CD4-positive, alpha-beta T cell treated with Interleukin-2 at 100 ng/mL for 4 hours (primary cell): Measurements from ENCODE around the gene SUV39H1.
A peak's percentile ranks its signal among the peaks of the same experiment; 100 is the strongest.
"Not testable (repeated sequence)": the region's sequence is repeated elsewhere in the genome, so short reads cannot be mapped to it uniquely, and the experiment has no call there.

Experiments used
- DNase-seq: peaks from one replicate; pipeline ENCODE4 v3.0.0-alpha.2; 2020; ENCODE audit warnings: low spot score

The SUV39H1 gene, protein sequence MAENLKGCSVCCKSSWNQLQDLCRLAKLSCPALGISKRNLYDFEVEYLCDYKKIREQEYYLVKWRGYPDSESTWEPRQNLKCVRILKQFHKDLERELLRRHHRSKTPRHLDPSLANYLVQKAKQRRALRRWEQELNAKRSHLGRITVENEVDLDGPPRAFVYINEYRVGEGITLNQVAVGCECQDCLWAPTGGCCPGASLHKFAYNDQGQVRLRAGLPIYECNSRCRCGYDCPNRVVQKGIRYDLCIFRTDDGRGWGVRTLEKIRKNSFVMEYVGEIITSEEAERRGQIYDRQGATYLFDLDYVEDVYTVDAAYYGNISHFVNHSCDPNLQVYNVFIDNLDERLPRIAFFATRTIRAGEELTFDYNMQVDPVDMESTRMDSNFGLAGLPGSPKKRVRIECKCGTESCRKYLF

DNA sequence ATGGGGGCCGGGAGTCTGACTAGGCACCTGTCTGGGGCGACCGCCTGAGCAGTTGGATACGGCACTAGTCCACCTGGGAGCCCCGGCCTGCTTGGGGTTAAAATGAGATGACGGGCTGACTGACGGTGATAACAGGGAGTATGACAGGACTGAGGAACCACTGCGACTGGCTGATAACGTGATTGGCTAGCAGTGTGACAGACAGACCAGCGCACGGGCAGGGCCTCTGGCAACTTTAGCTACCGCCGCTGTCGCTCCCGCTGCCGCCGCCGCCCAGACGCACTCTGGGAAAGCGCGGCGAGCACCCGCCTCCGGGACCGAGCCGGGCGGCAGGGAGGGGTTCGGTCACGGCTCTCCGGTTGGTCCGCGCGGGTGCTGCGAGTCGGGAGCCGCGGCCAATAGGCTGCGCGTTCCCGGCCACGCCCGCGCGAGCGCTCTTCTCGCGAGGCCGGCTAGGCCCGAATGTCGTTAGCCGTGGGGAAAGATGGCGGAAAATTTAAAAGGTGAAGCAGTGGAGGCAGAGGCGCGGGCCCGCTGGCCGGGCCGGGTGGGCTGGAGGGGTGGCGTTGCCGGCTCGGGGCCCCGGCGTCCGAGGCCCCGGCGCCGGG lies at the start of gene SUV39H1:
Gene SUV39H1 (plus strand): TSS at position 434 of the 608 bp plus-strand sequence. CDS start 51 bp downstream, at position 485.
- DNase-seq: peak; percentile 85

DNA sequence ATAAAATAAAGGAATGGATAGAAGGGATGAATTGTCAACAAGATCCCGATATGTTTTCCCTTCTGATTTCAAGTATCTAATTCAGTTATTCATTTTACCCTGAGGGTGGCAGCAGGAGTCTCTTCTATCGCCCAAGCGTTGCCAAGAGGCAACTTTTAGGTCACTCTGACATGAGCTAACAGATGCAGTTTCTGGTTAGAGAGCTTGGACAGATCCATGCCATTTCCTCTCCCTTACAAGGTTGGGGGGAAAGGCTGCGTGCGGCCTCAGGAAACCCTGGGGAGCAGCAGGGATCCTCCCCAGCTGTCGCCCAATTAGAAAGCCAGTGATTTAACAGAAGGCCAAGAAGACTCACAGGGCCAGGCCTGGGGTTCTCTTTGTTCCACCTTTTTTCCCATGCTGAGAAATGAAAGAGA lies 48.2 kb upstream of the SUV39H1 start:
- peak; percentile 61 for DNase-seq

DNA sequence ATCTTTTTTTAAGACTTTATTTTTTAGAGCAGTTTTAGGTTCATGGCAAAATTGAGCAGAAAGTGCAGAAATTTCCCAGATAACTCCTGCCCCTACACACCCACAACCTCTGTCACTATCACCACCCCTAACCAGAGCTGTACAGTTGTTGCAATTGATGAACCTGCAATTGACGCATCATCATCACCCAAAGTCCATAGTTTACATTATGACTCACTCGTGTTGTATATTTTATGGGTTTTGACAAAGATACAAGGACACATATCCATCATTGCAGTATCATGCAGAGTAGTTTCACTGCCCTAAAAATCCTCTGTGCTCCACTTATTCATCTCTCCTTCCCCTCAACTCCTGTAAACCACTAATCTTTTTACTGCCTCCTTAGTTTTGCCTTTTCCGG lies 47.4 kb upstream of the SUV39H1 start:
- no peak for DNase-seq

DNA sequence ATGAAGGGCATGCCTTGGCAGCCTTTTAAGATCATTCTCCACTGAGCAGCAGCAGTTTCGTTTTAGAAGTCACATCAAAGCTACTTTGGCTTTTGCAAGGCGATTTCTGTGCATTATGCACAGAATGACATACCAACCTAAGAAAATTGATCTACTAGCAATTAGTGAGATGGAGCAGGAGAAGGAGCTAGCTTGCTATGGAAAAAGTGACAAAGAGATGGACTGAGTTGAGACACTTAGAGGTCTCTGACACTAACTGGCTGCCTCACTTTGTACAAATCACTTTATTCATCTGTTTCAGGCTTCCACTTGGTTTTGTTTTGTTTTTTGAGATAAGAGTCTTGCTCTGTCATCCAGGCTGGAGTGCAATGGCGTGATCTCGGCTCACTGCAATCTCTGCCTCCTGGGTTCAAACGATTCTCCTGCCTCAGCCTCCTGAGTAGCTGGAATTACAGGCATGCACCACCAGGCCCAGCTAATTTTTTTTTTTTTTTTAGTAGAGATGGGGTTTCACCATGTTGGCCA lies 44.4 kb upstream of the SUV39H1 start:
- not testable (repeated sequence) for DNase-seq

DNA sequence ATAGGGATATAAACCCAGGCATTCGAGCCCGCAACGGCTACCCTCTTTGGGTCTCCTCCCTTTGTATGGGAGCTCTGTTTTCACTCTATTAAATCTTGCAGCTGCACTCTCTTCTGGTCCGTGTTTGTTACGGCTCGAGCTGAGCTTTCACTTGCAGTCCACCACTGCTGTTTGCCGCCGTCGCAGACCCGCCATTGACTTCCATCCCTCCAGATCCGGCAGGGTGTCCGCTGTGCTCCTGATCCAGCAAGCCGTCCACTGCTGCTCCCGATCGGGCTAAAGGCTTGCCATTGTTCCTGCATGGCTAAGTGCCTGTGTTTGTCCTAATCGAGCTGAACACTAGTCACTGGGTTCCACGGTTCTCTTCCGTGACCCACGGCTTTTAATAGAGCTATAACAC lies 41.8 kb upstream of the SUV39H1 start:
- DNase-seq: not testable (repeated sequence)

DNA sequence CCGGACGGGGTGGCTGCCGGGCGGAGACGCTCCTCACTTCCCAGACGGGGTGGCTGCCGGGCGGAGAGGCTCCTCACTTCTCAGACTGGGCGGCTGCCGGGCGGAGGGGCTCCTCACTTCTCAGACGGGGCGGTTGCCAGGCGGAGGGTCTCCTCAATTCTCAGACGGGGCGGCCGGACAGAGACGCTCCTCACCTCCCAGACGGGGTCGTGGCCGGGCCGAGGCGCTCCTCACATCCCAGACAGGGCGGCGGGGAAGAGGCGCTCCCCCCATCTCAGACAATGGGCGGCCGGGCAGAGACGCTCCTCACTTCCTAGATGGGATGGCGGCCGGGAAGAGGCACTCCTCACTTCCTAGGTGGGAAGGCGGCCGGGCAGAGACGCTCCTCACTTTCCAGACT lies 36.8 kb upstream of the SUV39H1 start:
- not testable (repeated sequence) for DNase-seq

DNA sequence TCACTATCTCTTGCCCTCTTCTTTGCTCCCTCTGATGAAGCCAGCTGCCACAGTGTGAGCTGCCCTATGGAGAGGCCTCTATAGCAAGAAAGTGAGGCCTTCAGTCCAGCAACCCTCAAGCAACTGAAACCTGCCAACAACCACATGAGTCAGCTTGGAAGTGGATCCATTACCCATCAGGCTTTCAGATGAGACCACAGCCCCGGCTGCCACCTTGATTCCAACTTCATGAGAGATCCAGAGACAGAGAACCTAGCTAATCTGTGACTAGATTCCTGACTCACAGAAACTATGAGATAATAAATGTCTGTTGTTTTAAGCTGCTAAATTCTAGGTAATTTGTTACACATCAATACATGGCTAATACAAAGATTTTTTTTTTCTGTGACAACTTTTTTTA lies 33.3 kb upstream of the SUV39H1 start:
- no peak for DNase-seq

DNA sequence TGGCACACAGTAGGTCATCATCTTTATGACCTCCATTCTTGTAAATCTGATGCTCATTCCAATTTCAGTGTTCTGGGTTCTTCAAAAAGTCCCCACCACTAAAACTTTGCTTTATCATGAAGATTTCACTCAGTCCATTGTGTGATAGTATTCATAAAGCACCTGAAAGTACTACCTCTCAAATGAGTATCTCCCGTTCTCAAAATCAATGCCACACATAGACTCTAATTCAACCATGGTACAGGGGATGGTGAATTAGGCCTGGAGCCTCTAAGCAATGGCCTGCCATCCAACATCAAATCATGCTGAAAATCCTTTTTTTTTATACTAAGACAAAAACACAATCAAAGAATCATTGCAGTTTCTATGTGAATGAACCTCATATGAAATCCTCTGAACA lies 32.4 kb upstream of the SUV39H1 start:
- no peak for DNase-seq

DNA sequence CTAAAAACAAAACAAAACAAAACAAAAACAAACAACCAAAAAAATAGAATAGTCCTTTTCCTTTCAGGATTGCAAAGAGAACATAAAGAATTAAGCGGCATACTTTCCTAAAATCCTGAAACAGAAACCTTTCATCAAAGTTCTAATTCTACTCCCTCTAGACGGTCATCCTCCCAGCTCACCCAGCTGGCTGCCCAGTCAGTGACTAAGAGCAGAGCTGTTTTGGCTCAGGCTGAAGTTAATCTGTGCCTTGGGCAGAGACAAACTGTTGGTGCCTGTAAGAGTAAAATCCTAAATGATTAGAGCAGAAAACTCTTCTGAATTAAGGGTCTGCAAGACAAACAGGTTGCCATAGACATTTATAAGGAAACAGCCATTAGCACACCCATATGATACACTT lies 30.5 kb upstream of the SUV39H1 start:
- no peak for DNase-seq

DNA sequence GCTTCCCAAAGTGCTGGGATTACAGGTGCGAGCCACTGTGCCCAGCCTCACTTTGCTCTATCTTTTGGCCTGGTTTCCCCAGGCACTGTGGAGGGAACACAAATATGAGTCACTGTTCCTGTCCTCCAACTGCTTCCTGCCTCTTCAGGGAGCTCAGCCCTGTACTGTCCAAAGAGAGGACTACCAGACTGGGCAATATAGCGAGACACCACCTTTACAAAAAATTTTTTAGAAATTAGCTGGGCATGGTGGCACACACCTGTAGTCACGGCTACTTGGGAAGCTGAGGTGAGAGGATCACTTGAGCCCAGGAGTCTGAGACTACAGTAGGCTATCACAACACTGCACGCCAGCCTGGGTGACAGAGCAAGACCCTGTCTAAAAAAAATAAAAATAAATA lies 29.9 kb upstream of the SUV39H1 start:
- no peak for DNase-seq

DNA sequence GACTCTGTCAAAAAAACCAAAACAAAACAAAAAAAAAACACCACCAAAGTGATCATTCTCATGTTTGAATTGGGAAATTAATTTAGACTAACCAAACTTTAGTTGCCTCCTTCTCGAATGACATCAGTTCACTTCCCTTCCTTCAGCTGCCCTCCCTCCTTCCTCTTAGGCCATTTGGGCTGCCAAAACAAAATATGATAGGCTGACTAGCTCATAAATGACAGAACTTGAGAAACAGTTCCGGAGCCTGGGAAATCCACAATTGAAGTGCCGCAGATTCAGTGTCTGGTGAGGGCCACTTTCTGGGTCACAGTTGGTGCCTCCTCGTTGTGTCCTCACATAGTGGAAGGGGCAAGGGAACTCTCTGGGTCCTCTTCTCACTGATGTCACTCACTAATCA lies 29.0 kb upstream of the SUV39H1 start:
- no peak for DNase-seq

DNA sequence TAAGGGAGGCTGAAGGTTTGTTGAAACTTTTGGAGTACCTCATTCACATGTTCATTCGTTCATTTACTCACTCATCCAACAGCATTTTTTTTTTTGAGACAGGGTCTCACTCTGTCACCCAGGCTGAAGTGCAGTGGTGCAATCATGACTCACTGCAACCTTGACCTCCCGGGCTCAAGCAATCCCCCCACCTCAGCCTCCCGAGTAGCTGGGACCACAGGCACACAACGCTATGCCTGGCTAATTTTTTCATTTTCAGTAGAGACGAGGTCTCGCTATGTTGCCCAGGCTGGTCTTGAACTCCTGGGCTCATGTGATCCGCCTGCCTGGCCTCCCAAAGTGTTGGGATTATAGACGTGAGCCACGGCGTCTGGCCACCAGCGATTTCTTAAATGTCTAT lies 28.3 kb upstream of the SUV39H1 start:
- not testable (repeated sequence) for DNase-seq

DNA sequence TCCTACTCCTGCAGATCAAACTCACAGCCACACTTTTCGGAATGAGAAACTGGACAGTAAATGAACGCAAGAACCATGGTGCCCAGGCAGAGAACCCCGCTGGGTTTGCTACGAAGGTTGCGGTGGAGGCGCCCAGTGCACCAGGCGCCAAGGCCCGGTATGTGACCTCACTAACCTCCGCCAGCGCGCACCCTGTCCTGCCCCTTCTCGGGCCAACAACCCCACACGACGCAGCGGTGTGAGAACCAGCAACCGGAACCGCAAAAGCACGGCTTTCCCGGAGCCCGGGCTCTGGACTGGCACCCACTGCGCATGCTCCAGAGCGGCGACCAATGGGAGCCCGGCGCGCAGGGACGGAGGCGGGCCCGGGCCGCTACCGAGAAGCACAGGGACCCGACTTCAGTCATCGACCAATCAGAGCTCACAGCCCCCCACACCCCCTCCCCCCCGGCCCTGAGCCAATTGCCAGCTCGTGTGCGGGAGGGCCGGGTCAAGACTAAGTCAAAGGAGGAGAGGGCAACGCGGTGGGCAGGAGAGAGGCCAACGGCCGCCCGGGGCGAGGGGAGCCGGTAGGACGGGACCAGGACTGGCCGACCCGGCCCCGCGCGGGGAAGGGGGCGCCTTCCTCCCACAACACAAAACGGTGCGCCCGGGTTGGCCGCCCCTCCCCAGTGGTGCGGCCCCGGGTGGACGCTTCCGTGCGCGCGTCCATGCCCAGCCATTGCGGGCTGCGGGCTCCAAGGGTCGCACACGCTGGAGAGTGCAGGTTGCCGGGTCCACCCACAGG lies 20.2 kb upstream of the SUV39H1 start:
- DNase-seq: peak; percentile 89

DNA sequence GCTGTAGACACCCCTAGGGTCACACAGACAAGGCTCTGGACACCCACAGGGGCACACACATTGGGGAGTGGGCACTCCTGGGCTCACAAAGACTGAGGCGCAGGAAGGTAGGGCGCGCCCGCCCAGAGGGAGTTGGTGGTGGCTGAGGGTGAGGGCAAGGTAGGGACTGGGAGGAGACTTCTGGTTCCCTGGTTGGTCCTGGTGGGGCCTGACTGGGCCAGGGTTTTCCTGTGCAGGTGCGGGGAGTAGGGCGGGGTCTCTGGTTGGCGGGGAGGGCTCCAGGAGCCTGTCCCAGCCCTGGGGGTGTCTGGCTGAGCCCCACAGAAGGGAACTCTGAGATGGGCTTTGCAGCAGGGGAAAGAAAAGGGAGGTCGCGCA lies 19.7 kb upstream of the SUV39H1 start:
- no peak for DNase-seq

DNA sequence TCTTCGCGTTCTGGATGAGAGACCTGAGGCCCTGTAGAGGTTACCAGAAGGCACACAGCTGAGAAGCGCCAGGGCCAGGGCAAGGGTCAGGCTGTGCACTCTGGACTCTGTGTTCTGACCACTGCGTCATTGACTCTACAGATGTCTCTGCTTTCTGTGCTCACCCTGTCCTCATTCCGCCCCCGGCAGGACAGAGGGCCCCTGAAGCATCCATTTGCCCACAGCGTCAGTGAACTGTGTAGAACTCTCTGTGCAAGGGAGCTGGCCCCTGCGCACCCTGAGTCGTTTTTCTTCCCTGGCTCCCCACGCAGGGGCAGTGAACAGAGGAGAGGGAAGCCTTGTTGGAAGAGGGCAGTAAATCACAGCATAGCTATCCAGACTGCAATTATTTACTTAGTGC lies 19.0 kb upstream of the SUV39H1 start:
- DNase-seq: no peak

DNA sequence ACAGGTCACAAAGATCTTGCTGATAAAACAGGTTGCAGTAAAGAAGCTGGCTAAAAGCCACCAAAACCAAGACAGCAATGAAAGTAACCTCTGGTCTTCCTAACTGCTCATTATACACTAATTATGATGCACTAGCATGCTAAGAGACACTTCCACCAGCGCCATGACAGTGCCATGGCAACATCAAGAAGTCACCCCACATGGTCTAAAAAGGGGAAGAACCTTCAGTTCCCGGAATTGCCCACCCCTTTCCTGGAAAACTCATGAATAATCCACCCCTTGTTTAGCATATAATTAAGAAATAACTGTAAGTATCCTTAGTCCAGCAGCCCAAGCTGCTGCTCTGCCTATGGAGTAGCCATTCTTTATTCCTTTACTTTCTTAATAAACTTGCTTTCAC lies 16.1 kb upstream of the SUV39H1 start:
- DNase-seq: not testable (repeated sequence)

DNA sequence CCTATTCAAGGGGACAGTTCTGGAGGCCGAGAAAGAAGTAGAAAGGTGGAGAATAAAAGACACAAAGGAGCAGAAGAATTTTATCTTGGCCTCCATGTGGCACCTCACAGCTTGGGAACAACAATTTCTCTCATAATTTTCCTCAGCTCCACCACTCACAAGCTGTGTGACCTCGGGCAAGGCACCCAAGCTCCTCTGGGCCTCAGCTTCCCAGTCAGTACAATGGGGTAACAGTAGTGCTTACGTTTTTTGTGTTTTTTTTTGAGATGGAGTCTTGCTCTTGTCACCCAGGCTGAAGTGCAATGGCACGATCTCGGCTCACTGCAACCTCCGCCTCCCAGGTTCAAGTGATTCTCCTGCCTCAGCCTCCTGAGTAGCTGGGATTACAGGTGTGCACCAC lies 15.6 kb upstream of the SUV39H1 start:
- not testable (repeated sequence) for DNase-seq

DNA sequence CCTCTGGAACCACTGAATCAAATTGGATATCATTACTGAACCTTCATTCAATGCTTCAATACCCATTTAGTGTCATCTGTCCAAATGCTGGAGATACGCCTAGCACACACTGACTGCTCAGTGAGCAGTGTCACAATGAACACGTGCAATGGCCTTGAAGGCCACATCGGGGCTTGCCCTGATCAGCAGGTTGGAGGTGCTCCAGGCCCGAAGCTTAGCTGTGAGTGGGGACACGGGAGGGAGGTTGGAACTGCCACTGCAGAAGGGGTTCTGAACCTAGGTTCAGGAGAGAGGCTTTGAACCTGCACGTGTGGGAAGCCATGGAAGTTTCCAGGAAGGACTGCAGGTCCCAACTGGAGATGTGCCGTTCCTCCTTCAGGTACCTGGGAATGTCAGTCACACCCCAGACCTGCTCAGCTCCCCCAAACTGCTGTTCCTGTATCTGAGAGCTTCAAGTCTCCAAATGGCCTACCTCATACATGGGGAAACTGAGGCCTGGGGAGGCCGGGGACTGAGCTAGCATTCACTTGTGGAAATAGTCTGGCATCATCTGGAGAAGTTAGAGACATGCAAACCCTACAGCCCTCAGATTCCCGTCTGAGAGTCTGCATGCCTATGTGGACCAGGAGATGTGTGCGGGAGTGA lies 14.9 kb upstream of the SUV39H1 start:
- no peak for DNase-seq

DNA sequence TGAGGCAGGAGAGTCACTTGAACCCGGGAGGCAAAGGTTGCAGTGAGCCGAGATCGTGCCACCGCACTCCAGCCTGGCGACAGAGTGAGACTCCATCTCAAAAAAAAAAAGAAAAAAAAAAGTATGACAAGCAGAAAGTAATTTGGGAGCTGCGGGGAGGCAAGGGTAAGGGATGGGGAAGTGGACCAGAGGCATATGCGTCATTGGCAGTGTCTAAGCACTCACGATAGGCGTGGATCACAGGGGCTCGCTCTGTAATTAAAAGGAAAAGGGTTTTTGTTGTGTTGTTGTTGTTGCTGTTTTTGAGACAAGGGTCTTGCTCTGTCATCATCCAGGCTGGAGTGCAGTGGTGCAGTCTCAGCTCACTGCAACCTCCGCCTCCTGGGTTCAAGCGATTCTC lies 13.7 kb upstream of the SUV39H1 start:
- not testable (repeated sequence) for DNase-seq

DNA sequence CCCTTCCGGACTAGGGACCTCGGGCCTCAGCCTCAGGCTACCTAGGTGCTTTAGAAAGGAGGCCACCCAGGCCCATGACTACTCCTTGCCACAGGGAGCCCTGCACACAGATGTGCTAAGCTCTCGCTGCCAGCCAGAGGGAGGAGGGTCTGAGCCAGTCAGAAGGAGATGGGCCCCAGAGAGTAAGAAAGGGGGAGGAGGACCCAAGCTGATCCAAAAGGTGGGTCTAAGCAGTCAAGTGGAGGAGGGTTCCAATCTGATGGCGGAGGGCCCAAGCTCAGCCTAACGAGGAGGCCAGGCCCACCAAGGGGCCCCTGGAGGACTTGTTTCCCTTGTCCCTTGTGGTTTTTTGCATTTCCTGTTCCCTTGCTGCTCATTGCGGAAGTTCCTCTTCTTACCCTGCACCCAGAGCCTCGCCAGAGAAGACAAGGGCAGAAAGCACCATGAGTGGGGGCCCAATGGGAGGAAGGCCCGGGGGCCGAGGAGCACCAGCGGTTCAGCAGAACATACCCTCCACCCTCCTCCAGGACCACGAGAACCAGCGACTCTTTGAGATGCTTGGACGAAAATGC lies 13.0 kb upstream of the SUV39H1 start, which contains the start of gene WAS:
Gene WAS (plus strand): TSS at position 389 of the 572 bp plus-strand sequence. CDS start 55 bp downstream, at position 444.
- DNase-seq: peak; percentile 60

DNA sequence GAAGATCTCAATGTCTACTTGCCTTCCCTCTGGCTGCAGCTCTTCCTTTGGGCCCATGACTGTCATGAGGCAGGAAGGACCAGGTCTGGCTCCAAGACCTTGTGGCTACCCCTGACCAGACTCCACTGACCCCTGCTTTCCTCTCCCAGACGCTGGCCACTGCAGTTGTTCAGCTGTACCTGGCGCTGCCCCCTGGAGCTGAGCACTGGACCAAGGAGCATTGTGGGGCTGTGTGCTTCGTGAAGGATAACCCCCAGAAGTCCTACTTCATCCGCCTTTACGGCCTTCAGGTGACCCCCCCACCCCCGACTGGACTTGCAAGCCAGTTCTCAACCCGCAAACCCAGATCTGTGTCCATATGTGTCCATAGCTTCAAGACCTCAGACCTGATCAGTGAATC lies 12.4 kb upstream of the SUV39H1 start:
- DNase-seq: no peak

DNA sequence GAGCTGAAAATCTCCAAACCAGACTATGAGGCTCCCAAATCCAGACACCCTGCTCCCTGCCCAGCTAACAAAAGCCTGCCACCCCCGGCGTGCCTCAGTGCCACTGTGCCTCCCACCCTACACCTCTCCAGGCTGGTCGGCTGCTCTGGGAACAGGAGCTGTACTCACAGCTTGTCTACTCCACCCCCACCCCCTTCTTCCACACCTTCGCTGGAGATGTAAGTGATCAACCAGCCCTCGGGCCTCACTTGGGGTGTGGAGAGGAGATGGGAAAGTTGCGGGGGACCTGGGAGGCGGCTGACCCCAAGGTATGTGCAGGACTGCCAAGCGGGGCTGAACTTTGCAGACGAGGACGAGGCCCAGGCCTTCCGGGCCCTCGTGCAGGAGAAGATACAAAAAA lies 11.1 kb upstream of the SUV39H1 start:
- DNase-seq: no peak
